Gastroesophageal sphincter (tissue), 3 donors: ENCODE data around the gene MRAP2.

Experiments
- POLR2A ChIP-seq, 2 donors: fragments of 450-650 bp; IDR thresholded peaks; one replicate each; pipeline ENCODE4 v1.6.1; 2017; ENCODE audit warnings: antibody characterized with exemption in 2 of 2, mild to moderate bottlenecking in 2 of 2, moderate library complexity in 1 of 2
- POLR2AphosphoS5 ChIP-seq: sonication (generic); formaldehyde crosslinking; IDR thresholded peaks from one replicate; pipeline ENCODE4 v1.6.1; 2017; ENCODE audit warnings: antibody characterized with exemption
- TF ChIP-seq, protein P1 (sequence below), 4 experiments: fragments of 200-600 bp in 2 of 4; fragments of 450-650 bp in 2 of 4; sonication (generic) in 1 of 4; IDR thresholded peaks; one replicate each; pipeline ENCODE4 v1.5.1; 2017 to 2019; ENCODE audit warnings: antibody characterized with exemption in 4 of 4, mild to moderate bottlenecking in 2 of 4, moderate library complexity in 2 of 4

- TF ChIP-seq, protein P1, sequence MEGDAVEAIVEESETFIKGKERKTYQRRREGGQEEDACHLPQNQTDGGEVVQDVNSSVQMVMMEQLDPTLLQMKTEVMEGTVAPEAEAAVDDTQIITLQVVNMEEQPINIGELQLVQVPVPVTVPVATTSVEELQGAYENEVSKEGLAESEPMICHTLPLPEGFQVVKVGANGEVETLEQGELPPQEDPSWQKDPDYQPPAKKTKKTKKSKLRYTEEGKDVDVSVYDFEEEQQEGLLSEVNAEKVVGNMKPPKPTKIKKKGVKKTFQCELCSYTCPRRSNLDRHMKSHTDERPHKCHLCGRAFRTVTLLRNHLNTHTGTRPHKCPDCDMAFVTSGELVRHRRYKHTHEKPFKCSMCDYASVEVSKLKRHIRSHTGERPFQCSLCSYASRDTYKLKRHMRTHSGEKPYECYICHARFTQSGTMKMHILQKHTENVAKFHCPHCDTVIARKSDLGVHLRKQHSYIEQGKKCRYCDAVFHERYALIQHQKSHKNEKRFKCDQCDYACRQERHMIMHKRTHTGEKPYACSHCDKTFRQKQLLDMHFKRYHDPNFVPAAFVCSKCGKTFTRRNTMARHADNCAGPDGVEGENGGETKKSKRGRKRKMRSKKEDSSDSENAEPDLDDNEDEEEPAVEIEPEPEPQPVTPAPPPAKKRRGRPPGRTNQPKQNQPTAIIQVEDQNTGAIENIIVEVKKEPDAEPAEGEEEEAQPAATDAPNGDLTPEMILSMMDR (IDR thresholded peaks at IDR 0.05), result no peak
- TF ChIP-seq POLR2A (IDR thresholded peaks at IDR 0.05) (no peak), POLR2AphosphoS5 (no peak)
Observed at GRCh38 chr6:84002226-84002625, 31.3 kb upstream of the MRAP2 start.
